Skeletal muscle satellite cell (primary cell): ENCODE measurements around the gene FABP6.
A peak's percentile ranks its signal among the peaks of the same experiment; 100 is the strongest.

Source experiments
- H3K27me3 ChIP-seq: 2 replicates; pipeline ENCODE4 v1.7.0; 2013; ENCODE audit warnings: low read length; ENCODE audit not compliant: control insufficient read depth, insufficient read depth
- H3K36me3 ChIP-seq: 2 replicates; pipeline ENCODE4 v1.7.0; 2013; ENCODE audit warnings: mild to moderate bottlenecking, control low read depth, low read length; ENCODE audit not compliant: insufficient read depth
- H3K4me1 ChIP-seq: 2 replicates; pipeline ENCODE4 v1.7.0; 2013; ENCODE audit warnings: low read length; ENCODE audit not compliant: control insufficient read depth, insufficient read depth
- H3K4me2 ChIP-seq: 2 replicates; pipeline ENCODE4 v1.7.0; 2013; ENCODE audit warnings: mild to moderate bottlenecking, low read length
- H3K4me3 ChIP-seq: 2 replicates; pipeline ENCODE4 v1.7.0; 2013; ENCODE audit warnings: low read length
- H3K9ac ChIP-seq: 2 replicates; pipeline ENCODE4 v1.7.0; 2013; ENCODE audit warnings: mild to moderate bottlenecking, low read depth, low read length, moderate library complexity
- H3K9me3 ChIP-seq: replicated peaks from 2 replicates; pipeline ENCODE4 v1.7.0; 2013; ENCODE audit warnings: mild to moderate bottlenecking, control low read depth, low read length

The FABP6 gene

DNA sequence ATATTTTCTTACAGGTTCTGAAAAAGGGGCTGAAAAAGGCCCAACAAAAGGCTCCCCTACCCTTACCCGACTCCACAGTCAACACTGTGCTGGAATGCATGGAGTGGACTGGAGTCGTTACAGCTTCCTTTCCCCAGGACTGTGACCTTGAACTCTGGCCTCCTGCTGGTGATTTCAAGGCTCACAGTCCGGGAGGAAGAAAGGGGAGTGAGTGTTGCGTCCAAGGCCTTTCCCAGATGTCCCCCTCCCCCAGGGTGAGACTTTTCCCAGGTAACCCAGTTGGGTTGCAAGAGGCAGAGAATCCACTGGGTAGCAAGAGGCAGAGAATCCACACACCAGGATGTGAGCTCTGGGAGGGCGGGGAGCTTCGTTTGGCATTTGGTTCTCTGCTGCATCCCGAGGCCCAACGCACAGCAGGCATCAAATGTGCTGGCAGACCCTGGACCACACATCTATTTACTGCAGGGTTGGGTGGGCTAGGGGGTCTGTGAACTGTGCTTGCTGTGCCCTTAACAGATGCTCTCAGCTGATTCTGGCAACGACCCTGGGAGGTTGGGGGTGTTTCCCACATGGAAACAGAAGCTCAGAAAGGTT, 37.5 kb downstream of the FABP6 start:
- no peaks in the 10 kb centered on the region for H3K36me3 ChIP-seq
- no peak overlapping the region for H3K4me2 ChIP-seq
- peaks cover 20% of the 10 kb centered on the region for H3K4me1 ChIP-seq
- no peak overlapping the region for H3K9ac ChIP-seq
- no peak overlapping the region for H3K4me3 ChIP-seq
- no peaks in the 10 kb centered on the region for H3K27me3 ChIP-seq
- H3K9me3 ChIP-seq = no peaks in the 10 kb centered on the region

DNA sequence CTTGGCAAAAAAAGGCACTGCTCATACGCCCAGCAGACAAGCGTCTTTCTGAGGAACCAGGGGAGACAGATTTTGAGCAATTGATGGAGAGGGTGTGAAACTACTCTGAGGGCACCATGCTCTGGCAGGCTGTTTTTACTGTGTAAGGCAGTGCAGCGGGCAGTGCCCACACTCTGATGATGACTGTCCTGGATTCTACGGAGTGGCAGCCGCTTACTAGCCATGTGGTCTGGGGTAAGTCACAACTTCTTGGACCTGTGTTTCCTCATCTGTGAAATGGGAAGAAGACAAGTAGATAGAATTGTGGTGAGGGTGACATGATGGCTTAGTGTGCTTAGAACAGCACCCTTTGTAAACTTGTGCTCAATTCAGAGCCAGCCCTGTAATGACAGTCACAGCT, 38.8 kb downstream of the FABP6 start:
- Histone ChIP-seq H3K9me3 (no peaks in the 10 kb centered on the region), H3K27me3 (no peaks in the 10 kb centered on the region), H3K4me3 (no peak overlapping the region), H3K36me3 (no peaks in the 10 kb centered on the region), H3K9ac (no peak overlapping the region), H3K4me1 (peaks cover 20% of the 10 kb centered on the region), H3K4me2 (no peak overlapping the region)

DNA sequence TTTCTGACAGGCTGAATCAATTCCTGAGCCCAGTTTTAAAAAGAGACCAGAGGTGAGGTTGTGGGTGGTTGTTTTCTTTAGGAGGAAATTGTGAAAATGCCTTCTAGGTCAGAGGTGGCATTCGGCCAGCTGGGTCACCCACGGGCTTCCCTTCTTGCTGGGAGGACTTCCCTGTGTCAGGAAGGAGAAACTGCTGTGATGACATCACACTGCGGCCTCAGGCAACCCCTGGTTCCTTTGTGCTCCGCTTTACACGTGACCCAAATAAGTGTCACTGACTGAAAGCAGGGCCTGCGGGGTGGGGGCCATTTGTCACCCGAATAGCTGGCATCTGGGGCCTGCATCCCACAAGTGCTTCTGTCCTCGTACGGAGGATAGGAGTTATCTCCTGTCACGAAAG, 39.7 kb downstream of the FABP6 start:
- Histone ChIP-seq H3K9ac (peak overlapping the region; percentile 3), H3K4me2 (peak overlapping the region; percentile 34), H3K27me3 (no peaks in the 10 kb centered on the region), H3K4me1 (peaks cover 20% of the 10 kb centered on the region), H3K4me3 (no peak overlapping the region), H3K36me3 (no peaks in the 10 kb centered on the region), H3K9me3 (no peaks in the 10 kb centered on the region)

DNA sequence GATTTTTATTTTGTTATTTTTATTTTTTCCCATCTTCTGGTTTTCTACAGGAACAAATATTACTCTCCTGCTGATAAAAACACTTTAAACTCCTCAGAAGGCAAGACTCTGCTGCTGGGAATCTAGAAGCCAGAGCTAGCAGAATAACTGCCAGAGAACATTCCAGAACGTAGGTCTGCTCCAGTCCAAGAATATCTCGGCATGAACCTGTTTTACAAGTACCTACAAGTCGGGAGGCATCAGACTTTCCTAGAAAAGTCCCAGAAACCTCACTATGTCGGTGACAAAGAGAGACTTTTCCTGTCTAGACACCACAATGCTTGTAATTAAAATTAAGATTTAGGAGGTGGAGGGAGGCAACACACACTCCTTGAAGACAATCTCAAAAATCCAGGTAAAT, 41.4 kb downstream of the FABP6 start:
- no peaks in the 10 kb centered on the region for H3K36me3 ChIP-seq
- H3K4me3 ChIP-seq = no peak overlapping the region
- H3K27me3 ChIP-seq = no peaks in the 10 kb centered on the region
- H3K9ac ChIP-seq = no peak overlapping the region
- H3K9me3 ChIP-seq = no peaks in the 10 kb centered on the region
- H3K4me2 ChIP-seq = no peak overlapping the region
- H3K4me1 ChIP-seq = peaks cover 20% of the 10 kb centered on the region

DNA sequence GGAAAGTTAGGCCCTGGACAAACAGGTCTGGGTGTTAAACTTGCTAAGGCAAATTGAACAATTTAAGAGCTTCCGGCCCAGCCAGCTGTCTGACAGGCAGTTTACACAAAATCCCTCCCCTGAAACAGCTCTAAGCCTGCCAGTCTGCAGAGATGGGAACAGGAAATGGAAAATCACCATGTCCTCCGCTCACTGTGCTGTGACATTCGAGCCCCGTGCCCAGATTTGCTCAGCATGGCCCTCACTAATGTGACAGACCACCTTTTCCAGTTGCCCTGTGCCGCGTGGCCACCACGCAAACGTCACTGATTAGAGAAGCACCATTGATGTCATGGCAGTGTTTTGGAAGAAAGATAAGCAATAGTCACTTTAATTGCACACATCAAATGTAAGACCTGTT, 42.1 kb downstream of the FABP6 start:
- no peaks in the 10 kb centered on the region for H3K27me3 ChIP-seq
- no peaks in the 10 kb centered on the region for H3K36me3 ChIP-seq
- H3K4me1 ChIP-seq = peaks cover 20% of the 10 kb centered on the region
- H3K9ac ChIP-seq = no peak overlapping the region
- H3K4me3 ChIP-seq = peak overlapping the region; percentile 3
- peak overlapping the region; percentile 35 for H3K4me2 ChIP-seq
- H3K9me3 ChIP-seq = no peaks in the 10 kb centered on the region

DNA sequence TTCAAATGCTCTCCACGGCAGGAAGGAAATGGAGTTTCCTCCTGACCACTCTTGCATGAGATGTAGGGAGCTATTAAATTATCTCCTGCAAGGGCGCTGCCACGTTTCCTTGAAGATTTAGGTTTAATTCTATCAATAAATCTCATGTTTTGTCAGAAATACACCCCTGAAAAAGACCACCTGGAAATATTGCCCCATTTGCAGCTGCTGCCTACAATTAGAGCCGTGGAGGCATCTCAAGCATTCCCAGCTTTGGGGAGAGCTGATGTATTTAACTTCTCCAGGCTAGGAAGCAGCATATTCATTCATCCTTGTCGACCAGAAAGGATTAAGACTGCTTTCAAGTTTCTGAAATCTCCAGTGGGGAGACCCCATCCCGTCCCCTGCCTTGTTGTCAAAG, 42.5 kb downstream of the FABP6 start:
- peaks cover 20% of the 10 kb centered on the region for H3K4me1 ChIP-seq
- no peaks in the 10 kb centered on the region for H3K36me3 ChIP-seq
- no peak overlapping the region for H3K4me2 ChIP-seq
- no peaks in the 10 kb centered on the region for H3K9me3 ChIP-seq
- H3K4me3 ChIP-seq = peak overlapping the region; percentile 3
- H3K9ac ChIP-seq = no peak overlapping the region
- H3K27me3 ChIP-seq = no peaks in the 10 kb centered on the region

DNA sequence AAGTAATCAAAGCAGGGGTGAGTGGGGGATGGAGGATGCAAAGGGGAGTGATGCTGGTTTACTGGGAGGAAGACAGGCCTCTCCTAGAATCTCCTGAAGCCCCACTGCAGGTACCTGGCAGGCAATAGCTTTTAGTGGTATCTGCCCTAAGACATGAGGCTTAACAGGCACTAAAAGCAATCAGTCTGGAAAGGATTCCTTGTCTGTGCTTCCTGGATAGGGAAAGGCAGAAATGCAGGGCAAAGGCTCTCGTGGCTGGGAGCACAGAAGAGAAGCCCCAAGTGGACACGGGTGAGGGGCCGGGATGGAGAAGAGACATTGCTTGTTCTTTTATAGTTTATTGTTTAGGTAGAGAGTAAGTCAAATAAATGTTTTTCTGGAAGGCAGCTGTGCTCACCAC, 43.0 kb downstream of the FABP6 start:
- Histone ChIP-seq H3K4me1 (peaks cover 20% of the 10 kb centered on the region), H3K27me3 (no peaks in the 10 kb centered on the region), H3K9me3 (no peaks in the 10 kb centered on the region), H3K36me3 (no peaks in the 10 kb centered on the region), H3K9ac (no peak overlapping the region), H3K4me2 (no peak overlapping the region), H3K4me3 (no peak overlapping the region)

DNA sequence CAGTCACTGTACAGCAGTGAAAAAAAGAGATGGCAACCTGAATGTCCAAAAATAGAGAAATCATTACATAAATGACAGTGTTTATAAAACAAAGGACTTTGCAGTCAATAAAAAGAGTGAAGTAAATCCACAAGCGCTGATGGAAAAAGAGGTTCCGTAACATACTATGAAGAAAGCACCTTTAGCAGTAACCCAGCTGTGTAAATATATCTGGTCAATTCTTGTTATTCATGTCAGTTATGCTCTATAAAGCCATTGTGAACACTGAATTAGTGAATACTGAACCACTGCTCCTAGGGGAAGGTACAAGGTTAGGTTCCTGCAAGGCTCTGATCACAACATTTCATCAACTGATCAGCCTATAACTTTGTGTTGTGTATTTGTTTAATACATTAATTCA, 43.6 kb downstream of the FABP6 start:
- Histone ChIP-seq H3K4me2 (no peak overlapping the region), H3K9me3 (no peaks in the 10 kb centered on the region), H3K9ac (no peak overlapping the region), H3K4me3 (no peak overlapping the region), H3K27me3 (no peaks in the 10 kb centered on the region), H3K4me1 (peaks cover 20% of the 10 kb centered on the region), H3K36me3 (no peaks in the 10 kb centered on the region)

DNA sequence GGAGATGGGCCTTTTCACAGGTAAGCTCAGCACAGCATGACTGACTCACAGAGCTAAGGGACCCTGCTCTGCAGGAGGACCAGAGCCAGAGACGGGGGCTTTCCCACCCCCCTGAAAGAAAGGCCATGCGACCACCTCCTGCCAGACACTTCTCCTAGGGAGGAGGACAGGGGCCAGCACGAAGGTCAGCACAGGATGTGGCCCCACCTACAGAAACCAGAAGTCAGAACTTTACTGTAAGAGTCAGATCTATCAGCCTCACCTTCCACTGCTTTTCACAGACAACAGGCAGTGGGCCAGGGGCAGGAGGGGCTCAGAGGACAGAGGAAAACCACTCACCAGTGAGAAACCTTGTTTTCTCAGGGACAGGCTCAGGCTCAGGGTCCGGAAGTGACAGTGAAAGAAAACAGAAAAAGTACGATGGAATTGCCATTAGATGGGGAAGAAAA, 45.2 kb downstream of the FABP6 start:
- H3K4me2 ChIP-seq = no peak overlapping the region
- no peaks in the 10 kb centered on the region for H3K36me3 ChIP-seq
- H3K27me3 ChIP-seq = no peaks in the 10 kb centered on the region
- no peak overlapping the region for H3K9ac ChIP-seq
- peaks cover 8% of the 10 kb centered on the region for H3K4me1 ChIP-seq
- no peaks in the 10 kb centered on the region for H3K9me3 ChIP-seq
- H3K4me3 ChIP-seq = no peak overlapping the region

DNA sequence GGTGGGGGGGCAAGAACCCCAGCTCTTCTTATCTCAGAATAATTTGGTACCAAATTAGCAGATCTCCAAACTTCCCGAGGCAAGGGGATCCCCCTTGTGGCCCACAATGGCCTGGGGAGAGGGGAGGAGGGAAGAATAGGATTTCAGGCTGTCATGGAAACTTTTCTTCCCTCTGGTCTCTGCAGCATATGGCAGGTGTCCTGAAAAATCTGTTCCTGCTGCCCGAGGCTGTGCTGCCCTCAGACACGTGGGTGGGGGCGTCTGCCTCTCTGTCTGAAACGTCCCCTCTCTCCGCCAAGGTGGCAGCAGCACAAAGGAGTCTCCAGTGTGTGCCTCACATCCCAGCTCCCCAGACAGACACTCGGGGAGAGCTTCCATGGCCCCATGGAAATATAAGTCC, 49.0 kb downstream of the FABP6 start:
- Histone ChIP-seq H3K4me1 (no peaks in the 10 kb centered on the region), H3K36me3 (no peaks in the 10 kb centered on the region), H3K27me3 (no peaks in the 10 kb centered on the region), H3K9me3 (no peaks in the 10 kb centered on the region), H3K4me2 (no peak overlapping the region), H3K9ac (no peak overlapping the region), H3K4me3 (no peak overlapping the region)

DNA sequence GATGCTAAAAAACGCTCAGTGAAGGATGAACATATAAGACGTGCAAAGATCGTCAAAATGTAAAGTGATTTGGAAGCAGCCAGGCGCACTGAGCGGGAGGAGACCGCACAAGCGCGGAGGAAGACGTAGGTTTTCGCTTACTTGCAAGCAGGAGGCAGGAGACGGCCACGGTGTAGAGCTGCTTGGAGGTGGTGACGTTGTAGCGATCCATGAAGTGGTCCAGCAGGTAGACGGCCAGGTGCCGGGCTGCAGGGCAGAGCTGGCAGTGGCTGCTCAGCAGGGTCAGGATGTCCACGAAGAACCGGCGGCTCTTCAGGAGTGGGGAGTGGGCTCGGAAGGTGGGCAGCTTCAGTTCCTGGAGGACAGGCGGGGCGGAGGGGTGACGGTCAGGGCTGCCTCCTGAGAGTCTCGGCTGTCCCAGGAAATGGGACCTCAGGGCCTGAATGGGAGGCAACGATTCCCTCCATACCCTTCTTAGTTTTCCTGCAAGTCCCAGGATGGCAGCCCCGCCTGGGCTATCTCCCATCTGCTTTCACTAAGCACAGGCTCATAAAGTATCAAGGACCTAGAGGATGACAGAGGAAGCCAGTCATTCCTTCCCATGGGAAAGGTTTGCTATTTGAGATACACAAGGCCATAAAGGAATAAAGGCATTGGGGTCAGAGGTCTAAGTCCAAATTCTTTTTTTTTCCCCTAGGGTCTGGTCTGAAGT, 51.2 kb downstream of the FABP6 start:
- no peaks in the 10 kb centered on the region for H3K4me1 ChIP-seq
- H3K36me3 ChIP-seq = no peaks in the 10 kb centered on the region
- no peaks in the 10 kb centered on the region for H3K27me3 ChIP-seq
- H3K4me2 ChIP-seq = no peak overlapping the region
- no peak overlapping the region for H3K4me3 ChIP-seq
- H3K9me3 ChIP-seq = no peaks in the 10 kb centered on the region
- no peak overlapping the region for H3K9ac ChIP-seq

DNA sequence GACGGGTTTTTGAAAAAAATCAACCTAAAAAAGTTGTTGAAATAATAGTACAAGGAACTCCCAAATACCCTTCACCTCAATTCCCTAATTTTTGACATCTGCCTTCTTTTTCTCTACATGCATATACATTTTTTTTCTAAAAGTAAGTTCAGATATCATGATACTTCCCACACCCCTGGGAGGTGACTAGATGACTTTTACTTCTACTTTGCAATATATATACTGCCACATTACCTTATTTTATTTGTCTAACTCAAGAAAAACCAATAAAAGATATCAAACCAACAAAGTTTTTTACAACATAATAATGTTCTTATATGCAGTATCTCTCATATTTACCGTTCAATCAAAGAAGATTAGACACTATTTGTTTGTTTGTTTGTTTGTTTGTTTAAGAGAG, 52.0 kb downstream of the FABP6 start:
- Histone ChIP-seq H3K27me3 (no peaks in the 10 kb centered on the region), H3K4me3 (no peak overlapping the region), H3K4me2 (no peak overlapping the region), H3K9ac (no peak overlapping the region), H3K4me1 (no peaks in the 10 kb centered on the region), H3K36me3 (no peaks in the 10 kb centered on the region), H3K9me3 (no peaks in the 10 kb centered on the region)
